Rectal smooth muscle tissue (tissue), 1 donor: ENCODE measurements around the gene GATA2.

ENCODE experiments used
- H3K27ac ChIP-seq: one replicate; pipeline ENCODE4 v1.7.0; 2013; ENCODE audit warnings: low read depth, low read length, inconsistent platforms
- H3K27me3 ChIP-seq: one replicate; pipeline ENCODE4 v1.7.0; 2013; ENCODE audit warnings: low read length; ENCODE audit not compliant: control insufficient read depth, insufficient read depth
- H3K36me3 ChIP-seq: one replicate; pipeline ENCODE4 v1.7.0; 2013; ENCODE audit warnings: low read length; ENCODE audit not compliant: control insufficient read depth, insufficient read depth
- H3K4me1 ChIP-seq: one replicate; pipeline ENCODE4 v1.7.0; 2013; ENCODE audit warnings: low read length; ENCODE audit not compliant: control insufficient read depth, insufficient read depth
- H3K4me3 ChIP-seq: one replicate; pipeline ENCODE4 v1.7.0; 2013; ENCODE audit warnings: low read length
- H3K9ac ChIP-seq: one replicate; pipeline ENCODE4 v1.7.0; 2013; ENCODE audit warnings: low read length

The GATA2 gene

DNA sequence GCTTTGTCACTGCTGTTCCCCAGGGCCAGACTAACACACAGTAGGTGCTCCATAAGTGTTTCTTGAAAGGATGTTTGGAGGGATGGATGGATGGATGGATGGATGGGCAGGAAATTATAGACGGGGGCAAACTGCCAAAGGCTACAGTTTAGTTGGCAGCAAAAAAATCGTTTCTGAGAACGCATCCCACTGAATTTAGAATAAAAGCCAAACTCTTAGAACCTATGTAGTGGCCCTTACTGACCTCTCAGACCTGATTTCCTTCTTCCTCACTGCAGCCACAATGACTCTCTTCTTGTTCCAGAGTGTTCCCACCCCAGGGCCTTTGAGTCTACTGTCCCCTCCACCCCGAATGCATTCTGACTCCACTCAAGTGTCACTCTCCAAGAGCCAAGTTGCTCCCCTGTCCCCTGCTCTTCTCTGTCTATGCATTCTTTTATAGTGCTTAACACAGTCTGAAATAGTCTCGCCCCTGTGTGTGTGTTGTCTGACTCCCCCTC lies 5.2 kb upstream of the GATA2 start:
- Histone ChIP-seq H3K27ac (no peak overlapping the region), H3K27me3 (peaks cover 41% of the 10 kb centered on the region), H3K9ac (no peak overlapping the region), H3K36me3 (no peaks in the 10 kb centered on the region), H3K4me3 (no peak overlapping the region), H3K4me1 (peaks cover 2% of the 10 kb centered on the region)

DNA sequence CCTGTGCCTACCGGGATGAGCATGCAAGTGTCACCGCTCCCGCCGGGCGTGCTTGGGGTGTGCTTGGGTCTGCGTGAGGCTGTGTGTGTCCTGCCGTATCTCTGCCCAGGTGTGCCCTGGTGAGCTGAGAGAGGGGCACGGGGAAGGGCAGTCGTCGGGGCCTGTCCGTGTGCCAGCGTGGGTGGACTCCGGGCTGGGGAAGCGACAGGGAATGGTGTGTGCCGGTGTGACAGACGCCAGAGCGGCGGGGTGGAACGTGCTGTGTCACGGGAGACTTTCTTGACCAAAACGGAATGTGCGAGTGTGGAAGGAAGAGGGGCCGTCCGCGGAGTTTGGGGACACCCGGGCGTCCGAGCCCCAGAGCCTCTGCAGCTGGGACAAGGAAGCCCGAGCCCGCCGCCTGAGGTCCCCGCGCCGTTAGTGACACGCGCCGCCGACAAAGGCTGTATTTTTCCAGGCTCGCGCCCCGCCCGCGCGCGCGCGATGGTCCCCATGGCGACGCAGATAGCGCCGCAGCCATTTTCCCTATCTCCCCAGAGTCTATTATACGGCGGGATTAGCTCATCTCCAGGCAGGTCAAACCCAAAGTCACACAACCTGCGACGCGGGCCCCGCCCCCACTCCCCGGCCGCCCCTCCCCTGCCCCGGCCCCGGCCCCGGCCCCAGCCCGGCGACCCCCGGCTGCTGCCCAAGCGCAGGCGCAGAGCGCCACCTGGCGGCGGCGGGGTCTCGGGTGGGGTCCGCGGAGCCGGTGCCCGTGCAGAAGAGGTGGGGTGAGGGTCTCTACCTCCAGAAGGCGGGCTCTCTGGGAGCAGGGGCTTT lies 4.5 kb upstream of the GATA2 start:
- Histone ChIP-seq H3K27me3 (peaks cover 41% of the 10 kb centered on the region), H3K4me1 (peaks cover 2% of the 10 kb centered on the region), H3K4me3 (peak overlapping the region; percentile 43), H3K27ac (no peak overlapping the region), H3K9ac (no peak overlapping the region), H3K36me3 (no peaks in the 10 kb centered on the region)

DNA sequence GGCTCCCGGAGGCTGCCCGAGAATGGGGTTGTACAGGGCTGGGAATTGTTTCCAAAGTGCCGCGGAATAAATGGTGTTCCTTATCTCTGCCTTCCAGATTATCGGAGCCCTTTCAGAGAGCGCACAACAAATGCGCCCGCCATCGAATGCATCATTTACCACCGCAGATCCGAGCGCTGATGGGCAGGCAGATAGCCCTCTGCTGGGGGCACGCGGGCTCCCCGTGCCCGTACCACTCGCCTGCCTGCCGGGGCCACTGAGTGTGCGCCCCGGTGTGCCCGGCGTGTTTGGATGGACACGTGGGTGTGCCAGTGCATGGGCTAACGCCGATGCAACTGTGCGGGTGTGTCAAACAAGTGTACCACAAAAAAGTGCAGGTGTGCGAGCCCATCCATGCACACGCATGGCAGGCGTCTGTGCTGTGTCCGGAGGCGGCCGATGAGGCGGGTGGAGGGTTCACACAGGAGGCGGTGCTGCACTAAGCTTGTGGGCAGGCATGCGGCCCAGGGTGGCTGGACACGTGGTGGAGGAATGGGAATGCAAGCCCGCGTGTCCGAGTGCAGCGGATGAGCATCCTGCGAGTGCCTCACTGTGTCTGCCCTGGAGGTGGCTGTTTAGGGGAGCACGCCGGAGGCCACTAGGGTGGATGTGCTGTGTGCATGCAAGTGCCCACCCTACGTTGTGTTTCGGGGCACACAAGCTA lies 3.8 kb upstream of the GATA2 start:
- Histone ChIP-seq H3K27ac (no peak overlapping the region), H3K4me3 (peak overlapping the region; percentile 43), H3K36me3 (no peaks in the 10 kb centered on the region), H3K9ac (no peak overlapping the region), H3K27me3 (peaks cover 45% of the 10 kb centered on the region), H3K4me1 (peaks cover 2% of the 10 kb centered on the region)

DNA sequence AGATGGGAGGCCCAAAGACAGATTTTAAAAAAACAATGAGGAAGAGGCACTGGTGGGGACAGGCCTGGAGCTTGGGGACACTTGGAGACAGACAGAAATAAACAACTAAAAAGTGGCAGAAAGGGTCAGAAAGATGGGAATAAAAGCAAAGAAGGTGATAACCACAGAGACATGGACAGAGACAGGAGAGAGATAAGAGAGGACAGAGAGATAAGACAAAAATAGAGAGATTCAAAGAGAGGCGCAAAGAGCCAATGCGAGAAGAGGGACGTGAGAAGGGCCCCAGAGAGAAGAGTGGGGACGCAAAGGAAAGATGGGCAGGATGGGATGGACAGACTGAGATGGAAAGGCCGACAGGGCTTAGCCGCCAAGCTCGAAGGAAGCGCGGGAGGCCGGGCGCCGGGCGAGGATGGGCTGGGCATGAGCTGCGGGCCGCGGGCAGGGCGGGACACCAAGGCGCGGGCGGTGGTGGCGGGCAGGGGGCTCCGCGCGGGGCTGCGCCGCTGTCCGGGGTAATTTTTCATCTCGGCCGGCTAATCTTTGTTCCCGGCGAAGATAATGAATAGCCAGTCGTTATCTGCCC lies 3.1 kb upstream of the GATA2 start:
- H3K27ac ChIP-seq = no peak overlapping the region
- H3K27me3 ChIP-seq = peaks cover 51% of the 10 kb centered on the region
- peaks cover 2% of the 10 kb centered on the region for H3K4me1 ChIP-seq

DNA sequence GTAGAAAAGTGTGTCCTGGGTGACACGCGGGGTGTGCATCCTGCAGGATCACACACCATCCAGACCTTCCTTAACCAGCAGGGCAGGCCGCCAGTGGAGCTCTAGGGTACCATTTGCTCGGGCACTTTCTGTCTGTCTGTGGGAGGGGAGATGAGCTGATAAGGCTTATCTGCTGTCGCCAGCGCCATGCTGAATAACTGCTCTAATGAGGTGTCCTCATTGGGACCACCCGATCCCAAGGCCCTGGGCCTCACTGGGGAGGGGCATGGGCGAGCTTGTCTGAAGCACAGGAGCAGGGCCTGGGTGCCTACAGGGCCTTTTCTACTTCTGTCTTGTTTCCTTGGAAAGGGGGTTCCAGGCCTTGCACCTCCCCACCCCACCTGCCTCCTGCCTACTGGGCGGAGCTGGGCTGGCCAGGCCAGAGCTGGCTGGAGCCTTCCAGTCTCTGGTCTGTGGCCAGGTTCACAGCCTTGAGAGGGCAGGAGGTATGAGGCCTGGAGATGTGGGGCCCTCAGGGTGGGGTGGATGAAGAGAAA lies 2.5 kb upstream of the GATA2 start:
- Histone ChIP-seq H3K9ac (no peak overlapping the region), H3K27ac (no peak overlapping the region), H3K36me3 (no peaks in the 10 kb centered on the region), H3K27me3 (peaks cover 56% of the 10 kb centered on the region), H3K4me1 (peaks cover 2% of the 10 kb centered on the region), H3K4me3 (no peak overlapping the region)

More for the DNA sequence above, 3.1 kb upstream of the GATA2 start:
- Histone ChIP-seq H3K36me3 (no peaks in the 10 kb centered on the region), H3K9ac (no peak overlapping the region), H3K4me3 (no peak overlapping the region)

DNA sequence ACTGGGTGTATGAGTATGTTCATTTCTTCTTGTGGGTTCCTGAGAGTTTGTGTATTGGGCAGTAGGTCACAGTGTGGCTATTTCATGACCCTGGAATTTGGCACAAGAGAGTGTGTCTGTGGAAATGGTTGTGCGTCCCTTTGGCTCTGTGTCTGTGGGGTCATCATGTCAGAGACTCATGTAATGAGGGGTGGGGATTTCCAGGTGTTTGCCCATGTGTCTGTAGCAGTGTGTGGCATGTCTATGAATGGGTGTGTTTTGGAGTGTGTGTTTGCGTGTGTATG lies 1.3 kb upstream of the GATA2 start:
- no peak overlapping the region for H3K4me3 ChIP-seq
- no peak overlapping the region for H3K27ac ChIP-seq
- H3K4me1 ChIP-seq = peaks cover 6% of the 10 kb centered on the region
- H3K9ac ChIP-seq = no peak overlapping the region
- H3K27me3 ChIP-seq = peaks cover 65% of the 10 kb centered on the region
- H3K36me3 ChIP-seq = no peaks in the 10 kb centered on the region

DNA sequence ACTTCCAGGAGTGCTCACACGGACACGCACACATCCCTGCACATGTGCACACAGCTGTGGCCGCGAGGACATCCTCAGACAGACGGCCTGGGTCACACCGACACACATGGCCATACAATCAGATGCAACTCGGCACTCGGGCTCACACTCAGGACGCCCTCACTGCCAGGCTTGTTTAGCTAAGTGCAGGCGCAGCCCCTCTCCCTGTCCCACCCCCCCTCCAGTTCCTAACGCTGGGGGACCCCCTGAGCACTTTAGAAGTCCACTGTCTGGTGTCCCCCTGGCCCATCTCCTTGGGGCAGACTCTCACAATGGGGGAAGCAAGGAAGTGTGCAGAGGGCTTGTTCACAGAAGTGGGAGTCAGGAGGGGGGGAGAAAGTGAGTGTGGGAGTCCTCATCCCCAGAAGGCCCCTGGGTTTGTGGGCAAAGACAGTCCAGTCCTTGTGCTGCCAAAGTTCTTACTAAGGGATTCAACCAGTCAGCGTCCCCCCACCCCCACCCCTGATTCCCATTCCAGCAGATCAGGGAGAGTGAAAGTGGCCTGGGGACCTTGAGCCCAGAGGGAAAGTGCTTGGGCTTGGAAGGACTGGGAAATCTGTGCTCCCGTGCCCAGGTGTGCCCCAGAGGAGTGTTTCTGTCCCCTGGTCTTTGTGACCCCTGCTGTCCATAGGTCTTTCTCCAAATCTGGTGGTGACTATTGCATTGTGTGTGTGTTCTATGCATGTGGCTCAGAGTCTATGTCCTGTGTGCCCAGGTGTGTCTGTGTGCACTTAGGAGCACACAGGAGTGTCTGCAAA lies 767 bp upstream of the GATA2 start:
- Histone ChIP-seq H3K36me3 (no peaks in the 10 kb centered on the region), H3K27me3 (peaks cover 62% of the 10 kb centered on the region), H3K27ac (no peak overlapping the region), H3K4me1 (peaks cover 6% of the 10 kb centered on the region), H3K4me3 (no peak overlapping the region), H3K9ac (no peak overlapping the region)

DNA sequence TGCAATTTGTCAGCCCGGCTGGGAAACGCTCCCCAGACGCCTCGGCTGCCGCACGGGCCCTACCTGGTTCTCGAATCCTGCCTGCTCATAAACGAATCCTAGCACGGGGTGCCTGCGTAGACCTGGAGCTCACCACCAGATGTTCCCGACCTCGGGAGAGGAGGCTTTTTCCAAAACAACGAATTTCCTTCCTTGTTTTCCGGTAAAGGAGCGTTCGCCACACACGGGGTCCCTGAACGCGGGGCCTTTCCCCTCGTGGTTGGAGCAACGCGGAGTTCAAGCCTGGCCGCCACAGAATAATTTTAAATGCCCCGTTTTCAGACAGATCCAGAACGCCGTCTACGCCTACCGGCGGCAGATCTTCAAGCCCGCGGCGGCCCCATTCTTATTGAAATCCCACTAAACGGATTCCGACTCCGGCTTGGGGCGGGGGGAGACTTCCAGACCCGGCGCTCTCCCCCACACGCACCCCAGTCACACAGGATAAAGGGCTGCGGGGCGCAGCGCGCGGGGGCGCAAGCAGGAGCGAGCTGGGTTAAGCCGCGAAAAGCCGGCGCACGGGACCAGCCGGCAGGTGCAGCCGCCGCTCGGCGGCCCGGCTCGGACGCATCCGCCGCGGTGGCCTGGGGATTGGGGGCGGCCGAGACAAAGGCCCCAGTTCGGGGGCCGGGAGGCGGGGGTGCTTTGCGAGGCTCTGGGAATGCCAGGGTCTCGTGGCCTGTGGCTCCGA lies 895 bp downstream of the GATA2 start:
- H3K9ac ChIP-seq = no peak overlapping the region

DNA sequence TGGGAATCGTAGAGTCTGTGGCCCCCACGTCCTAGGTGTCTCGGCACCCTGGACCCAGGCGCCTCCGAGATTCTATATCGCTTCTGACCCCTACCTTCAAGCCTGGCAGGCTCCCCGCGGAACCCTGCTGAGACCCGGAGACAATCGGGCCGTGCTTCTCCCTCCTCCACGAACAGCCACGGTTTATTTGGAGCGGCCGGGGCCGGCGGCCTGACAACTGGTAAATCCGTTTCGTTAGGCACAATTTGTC lies 1.4 kb downstream of the GATA2 start:
- Histone ChIP-seq H3K36me3 (no peaks in the 10 kb centered on the region), H3K27ac (no peak overlapping the region), H3K27me3 (peaks cover 61% of the 10 kb centered on the region), H3K4me3 (no peak overlapping the region), H3K9ac (no peak overlapping the region), H3K4me1 (peaks cover 8% of the 10 kb centered on the region)

More for the DNA sequence above, 895 bp downstream of the GATA2 start:
- peaks cover 61% of the 10 kb centered on the region for H3K27me3 ChIP-seq
- no peak overlapping the region for H3K27ac ChIP-seq
- H3K4me1 ChIP-seq = peaks cover 7% of the 10 kb centered on the region
- H3K4me3 ChIP-seq = no peak overlapping the region
- no peaks in the 10 kb centered on the region for H3K36me3 ChIP-seq

DNA sequence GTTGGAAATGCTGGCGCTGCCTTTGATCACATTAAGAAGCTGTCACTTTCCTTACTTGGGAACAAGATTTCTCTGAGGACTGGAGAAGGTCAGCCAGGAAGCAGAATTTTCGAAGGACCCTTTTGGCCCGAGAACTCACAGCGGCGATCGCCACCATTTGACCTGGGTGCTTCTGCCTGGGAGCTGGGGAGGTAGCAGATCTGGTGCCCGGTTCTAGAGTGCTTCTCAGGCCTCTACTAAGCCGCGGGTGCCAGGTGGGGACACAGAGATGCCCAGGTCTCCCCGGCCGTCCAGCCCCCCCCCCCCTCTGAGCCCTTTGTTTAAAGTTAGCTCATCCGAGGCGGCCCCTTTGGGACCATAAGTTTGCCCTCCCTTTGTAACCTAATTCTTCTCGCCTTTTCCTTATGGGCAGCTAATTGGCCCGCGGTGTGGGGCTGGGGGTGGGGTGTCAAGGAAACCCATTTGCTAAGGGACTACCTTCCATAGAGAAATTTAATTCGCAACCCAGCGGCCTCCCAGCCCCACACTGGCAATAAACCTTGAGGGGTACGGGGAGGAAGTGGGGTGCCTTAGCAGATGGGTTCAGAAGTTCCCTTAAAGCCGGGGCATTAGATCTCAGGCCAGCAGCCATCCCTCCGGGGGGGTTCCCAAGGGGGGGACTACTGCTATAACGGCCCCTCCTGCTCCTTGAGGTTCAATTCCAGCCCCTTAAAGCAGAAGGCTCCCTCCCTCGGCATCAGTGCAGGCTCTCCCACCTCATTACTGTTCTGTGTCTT lies 1.9 kb downstream of the GATA2 start:
- Histone ChIP-seq H3K27me3 (peaks cover 64% of the 10 kb centered on the region), H3K27ac (no peak overlapping the region), H3K9ac (no peak overlapping the region), H3K4me1 (peaks cover 8% of the 10 kb centered on the region), H3K4me3 (no peak overlapping the region), H3K36me3 (no peaks in the 10 kb centered on the region)

DNA sequence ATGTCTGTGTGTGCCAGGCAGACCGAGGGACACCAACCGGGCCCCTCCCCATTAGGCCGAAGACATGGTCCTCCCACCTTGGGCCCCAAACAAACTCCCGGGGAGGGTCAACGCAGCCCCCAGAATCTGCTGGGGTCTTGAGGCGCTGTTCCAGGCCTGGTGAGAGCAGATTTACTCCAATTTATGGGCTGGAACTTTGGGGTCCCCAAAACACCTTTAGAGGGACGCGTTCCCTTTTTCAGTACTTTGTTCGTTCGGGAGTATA lies 2.4 kb downstream of the GATA2 start:
- H3K27me3 ChIP-seq = peaks cover 69% of the 10 kb centered on the region
- H3K27ac ChIP-seq = no peak overlapping the region
- no peaks in the 10 kb centered on the region for H3K36me3 ChIP-seq

More for the DNA sequence above, 2.4 kb downstream of the GATA2 start:
- Histone ChIP-seq H3K4me1 (peaks cover 8% of the 10 kb centered on the region), H3K9ac (no peak overlapping the region), H3K4me3 (no peak overlapping the region)
